Activated T-helper 2 cell treated with anti-CD3 and anti-CD28 coated beads, Interferon-gamma antibody, Interleukin-2, Interleukin-4, amounts not matched to agents 10 μg/mL and 5 μg/mL and 100 μg/mL, durations not matched to agents 14 hours and 24 hours and 36 hours (primary cell): ENCODE results near the gene KIF16B. TPM values are rescaled to one million over a fixed set of nuclear protein-coding genes. Genes with fewer than 3 reads are reported as not detected.
"Not testable (repeated sequence)": the region's sequence is repeated elsewhere in the genome, so short reads cannot be mapped to it uniquely, and the experiment has no call there.

Source experiments
- DNase-seq: peaks from one replicate; pipeline ENCODE4 v3.0.0; 2021; ENCODE audit warnings: low spot score
- H3K27ac Mint-ChIP-seq: one replicate; pipeline ENCODE4 v1.8.0; 2021; ENCODE audit warnings: mixed read lengths
- H3K27me3 Mint-ChIP-seq: one replicate; pipeline ENCODE4 v1.8.0; 2021; ENCODE audit warnings: low read depth, mixed read lengths
- H3K36me3 Mint-ChIP-seq: one replicate; pipeline ENCODE4 v1.8.0; 2021; ENCODE audit warnings: low read depth, mixed read lengths
- H3K4me1 Mint-ChIP-seq: one replicate; pipeline ENCODE4 v1.8.0; 2021; ENCODE audit warnings: low read depth, mixed read lengths
- H3K4me3 Mint-ChIP-seq: one replicate; pipeline ENCODE4 v1.8.0; 2021; ENCODE audit warnings: low read depth, mild to moderate bottlenecking, moderate library complexity, mixed read lengths
- H3K9me3 Mint-ChIP-seq: one replicate; pipeline ENCODE4 v1.8.0; 2021; ENCODE audit warnings: mixed read lengths
- intact Hi-C: fragments of 100-400 bp; cut with micrococcal nuclease; formaldehyde crosslinking; loops from one replicate; pipeline ENCODE4 v1.15.1; 2023
- total RNA-seq: library from RNA; stranded (reverse); gene quantifications from 2 replicates; pipeline ENCODE4 v1.2.3, GENCODE V29; 2022

The KIF16B gene
- total RNA-seq, 1 donor from 2014 or later, result 6.8 TPM

GRCh38 chr20:16539280-16540021, 33.8 kb downstream of the KIF16B start:
- no peak overlapping the region for H3K27ac Mint-ChIP-seq
- intact Hi-C loops, result no loop called here
- DNase-seq, result no peak
- no peaks in the 10 kb centered on the region for H3K9me3 Mint-ChIP-seq
- peaks cover 4% of the 10 kb centered on the region for H3K4me1 Mint-ChIP-seq
- H3K36me3 Mint-ChIP-seq, result no peaks in the 10 kb centered on the region
- no peaks in the 10 kb centered on the region for H3K27me3 Mint-ChIP-seq
- H3K4me3 Mint-ChIP-seq, result no peak overlapping the region

GRCh38 chr20:16538779-16539178, 34.5 kb downstream of the KIF16B start:
- no peaks in the 10 kb centered on the region for H3K9me3 Mint-ChIP-seq
- no peak for DNase-seq
- no peaks in the 10 kb centered on the region for H3K27me3 Mint-ChIP-seq
- H3K27ac Mint-ChIP-seq, result no peak overlapping the region
- H3K36me3 Mint-ChIP-seq, result no peaks in the 10 kb centered on the region
- H3K4me1 Mint-ChIP-seq, result peaks cover 4% of the 10 kb centered on the region
- H3K4me3 Mint-ChIP-seq, result no peak overlapping the region
- intact Hi-C loops, result no loop called here

GRCh38 chr20:16537918-16538317, 35.3 kb downstream of the KIF16B start:
- Mint-ChIP-seq H3K27me3 (no peaks in the 10 kb centered on the region), H3K9me3 (no peaks in the 10 kb centered on the region), H3K27ac (no peak overlapping the region), H3K36me3 (no peaks in the 10 kb centered on the region), H3K4me3 (no peak overlapping the region), H3K4me1 (peaks cover 4% of the 10 kb centered on the region)
- DNase-seq, result no peak
- intact Hi-C loops, result no loop called here

GRCh38 chr20:16537025-16537665, 36.1 kb downstream of the KIF16B start:
- Mint-ChIP-seq H3K27me3 (no peaks in the 10 kb centered on the region), H3K9me3 (no peaks in the 10 kb centered on the region), H3K36me3 (no peaks in the 10 kb centered on the region), H3K4me3 (no peak overlapping the region), H3K4me1 (peaks cover 4% of the 10 kb centered on the region), H3K27ac (no peak overlapping the region)
- intact Hi-C loops, result no loop called here
- DNase-seq, result no peak

DNA sequence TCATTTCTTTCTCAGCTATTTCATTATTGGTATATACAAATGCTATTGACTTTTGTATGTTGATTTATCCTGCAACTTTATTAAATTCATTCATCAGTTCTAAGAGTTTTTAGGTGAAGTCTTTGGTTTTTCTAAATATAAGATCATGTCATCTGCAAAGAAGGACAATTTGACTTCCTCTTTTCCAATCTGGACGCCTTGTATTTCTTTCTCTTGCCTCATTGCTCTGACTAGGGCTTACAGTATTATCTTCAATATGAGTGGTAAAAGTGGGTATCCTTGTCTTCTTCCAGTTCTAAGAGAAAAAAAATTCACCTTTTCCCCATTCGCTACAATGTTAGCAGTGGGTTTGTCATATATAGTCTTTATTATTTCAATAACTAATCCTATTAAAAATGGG, 38.0 kb downstream of the KIF16B start:
- no peak overlapping the region for H3K4me3 Mint-ChIP-seq
- peaks cover 4% of the 10 kb centered on the region for H3K4me1 Mint-ChIP-seq
- no peaks in the 10 kb centered on the region for H3K9me3 Mint-ChIP-seq
- no peak overlapping the region for H3K27ac Mint-ChIP-seq
- H3K27me3 Mint-ChIP-seq, result no peaks in the 10 kb centered on the region
- intact Hi-C loops, result no loop called here
- DNase-seq, result no peak
- H3K36me3 Mint-ChIP-seq, result no peaks in the 10 kb centered on the region

DNA sequence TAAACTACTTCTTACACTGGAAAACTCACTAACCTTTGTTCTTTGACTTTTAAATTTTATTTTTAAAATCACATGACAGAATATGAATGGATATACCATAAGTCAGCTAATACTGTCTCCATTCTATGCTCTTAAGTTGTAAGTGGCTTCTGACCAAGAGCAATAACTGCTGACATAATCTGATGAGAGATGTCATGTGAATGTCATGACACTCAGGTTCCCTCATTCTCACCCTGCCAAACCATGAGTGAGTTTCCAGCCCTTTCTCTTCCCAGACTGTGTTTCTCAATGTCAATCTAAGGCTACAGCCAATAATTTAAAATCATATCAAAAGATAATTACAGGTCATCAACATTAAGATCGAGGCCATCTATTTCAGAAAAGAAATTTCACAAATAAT, 39.7 kb downstream of the KIF16B start:
- Mint-ChIP-seq H3K27me3 (no peaks in the 10 kb centered on the region), H3K4me1 (no peaks in the 10 kb centered on the region), H3K27ac (no peak overlapping the region), H3K36me3 (no peaks in the 10 kb centered on the region), H3K4me3 (no peak overlapping the region), H3K9me3 (no peaks in the 10 kb centered on the region)
- DNase-seq, result no peak
- intact Hi-C loops, result no loop called here

DNA sequence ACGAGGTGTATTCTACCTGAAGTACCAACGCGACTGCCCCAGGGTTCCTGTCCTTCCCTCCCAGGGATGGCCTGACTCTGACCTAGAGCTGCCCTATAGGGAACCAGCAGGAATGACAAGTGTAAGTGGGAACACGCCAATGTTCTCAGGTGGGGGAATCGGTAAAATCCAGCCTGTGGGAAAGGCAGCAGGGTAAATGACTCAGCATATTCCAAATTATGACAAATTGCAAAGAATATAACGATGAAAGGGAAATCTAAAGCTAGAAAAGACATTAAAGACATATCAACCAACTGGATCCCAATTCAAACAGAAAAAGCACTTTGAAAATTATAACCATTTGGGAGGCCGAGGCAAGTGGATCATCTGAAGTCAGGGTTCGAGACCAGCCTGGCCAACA, 41.8 kb downstream of the KIF16B start:
- peaks cover 3% of the 10 kb centered on the region for H3K36me3 Mint-ChIP-seq
- DNase-seq, result no peak
- no peaks in the 10 kb centered on the region for H3K27me3 Mint-ChIP-seq
- H3K9me3 Mint-ChIP-seq, result no peaks in the 10 kb centered on the region
- H3K27ac Mint-ChIP-seq, result no peak overlapping the region
- no peaks in the 10 kb centered on the region for H3K4me1 Mint-ChIP-seq
- no peak overlapping the region for H3K4me3 Mint-ChIP-seq
- intact Hi-C loops, result no loop called here

- Mint-ChIP-seq H3K27me3 (no peaks in the 10 kb centered on the region), H3K9me3 (no peaks in the 10 kb centered on the region), H3K4me3 (no peak overlapping the region), H3K36me3 (peaks cover 10% of the 10 kb centered on the region), H3K27ac (no peak overlapping the region), H3K4me1 (no peaks in the 10 kb centered on the region)
- no peak for DNase-seq
- intact Hi-C loops, result no loop called here
Observed at GRCh38 chr20:16530201-16530681, 43.0 kb downstream of the KIF16B start.

- no peak overlapping the region for H3K4me3 Mint-ChIP-seq
- no peaks in the 10 kb centered on the region for H3K27me3 Mint-ChIP-seq
- no peak for DNase-seq
- intact Hi-C loops, result no loop called here
- no peak overlapping the region for H3K27ac Mint-ChIP-seq
- peaks cover 16% of the 10 kb centered on the region for H3K36me3 Mint-ChIP-seq
- no peaks in the 10 kb centered on the region for H3K4me1 Mint-ChIP-seq
- no peaks in the 10 kb centered on the region for H3K9me3 Mint-ChIP-seq
Observed at GRCh38 chr20:16528078-16528477, 45.2 kb downstream of the KIF16B start.

DNA sequence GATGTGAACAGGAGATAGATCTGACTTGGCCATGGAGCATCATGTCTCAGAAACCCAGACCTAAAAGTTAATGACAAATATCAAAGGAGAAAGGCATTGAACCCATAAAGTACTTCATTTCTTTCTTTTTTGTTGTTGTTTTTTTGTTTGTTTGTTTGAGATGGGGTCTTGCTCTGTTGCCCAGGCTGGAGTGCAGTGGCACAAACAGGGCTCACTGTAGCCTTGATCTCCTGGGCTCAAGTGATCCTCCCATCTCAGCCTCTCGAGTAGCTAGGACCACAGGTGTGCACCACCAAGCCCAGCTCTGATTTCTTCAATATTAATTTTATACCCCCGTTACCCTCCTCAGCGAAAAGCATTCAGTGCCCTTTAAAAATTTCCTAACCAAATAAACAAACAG, 45.8 kb downstream of the KIF16B start:
- H3K36me3 Mint-ChIP-seq, result peaks cover 16% of the 10 kb centered on the region
- H3K9me3 Mint-ChIP-seq, result no peaks in the 10 kb centered on the region
- H3K4me3 Mint-ChIP-seq, result no peak overlapping the region
- no peaks in the 10 kb centered on the region for H3K4me1 Mint-ChIP-seq
- H3K27ac Mint-ChIP-seq, result no peak overlapping the region
- H3K27me3 Mint-ChIP-seq, result no peaks in the 10 kb centered on the region
- intact Hi-C loops, result no loop called here
- DNase-seq, result no peak

DNA sequence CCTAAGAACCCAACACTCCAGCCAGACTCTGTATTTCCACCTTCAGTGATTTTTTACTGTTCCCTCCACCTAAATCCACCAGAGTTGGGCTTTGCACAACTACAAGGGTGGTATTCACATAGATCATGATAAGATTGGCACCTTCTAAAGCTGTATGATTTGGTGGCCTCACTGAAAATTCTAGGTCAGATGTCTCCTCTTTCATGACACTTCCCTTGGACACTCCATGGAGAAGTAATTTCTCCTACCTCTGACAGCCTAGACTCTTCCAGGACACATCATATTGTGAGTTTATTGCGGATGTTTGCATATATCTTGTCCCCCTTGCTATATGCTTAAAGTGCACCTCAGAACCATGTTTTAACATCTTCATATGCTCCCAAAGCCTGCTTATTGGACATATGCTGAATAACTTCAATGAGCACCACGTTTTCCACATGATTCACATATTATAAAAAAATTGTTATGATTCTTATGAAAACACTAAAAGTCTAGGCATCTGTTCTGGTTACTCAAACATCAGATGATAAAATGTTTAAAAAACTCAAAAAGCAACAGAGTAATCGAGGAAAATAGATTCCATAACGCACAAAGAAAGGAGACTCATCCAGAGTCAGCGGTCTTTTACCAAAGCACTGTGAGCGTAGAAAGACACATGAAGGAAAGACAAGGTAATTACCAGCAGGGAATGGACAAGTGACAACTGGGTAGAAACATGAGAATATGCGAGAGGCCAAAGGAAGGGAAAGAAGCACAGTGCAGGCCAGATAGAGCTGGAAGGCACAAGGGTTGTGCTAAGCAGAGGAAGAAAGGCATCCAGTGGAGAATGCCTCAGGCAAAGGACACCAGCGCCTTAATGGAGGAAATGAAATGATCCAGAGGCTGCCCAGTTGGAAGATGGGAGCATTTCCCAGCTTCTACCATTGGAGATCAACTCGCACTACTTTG, 46.5 kb downstream of the KIF16B start:
- H3K27ac Mint-ChIP-seq, result no peak overlapping the region
- H3K4me3 Mint-ChIP-seq, result no peak overlapping the region
- H3K9me3 Mint-ChIP-seq, result no peaks in the 10 kb centered on the region
- H3K27me3 Mint-ChIP-seq, result no peaks in the 10 kb centered on the region
- no peaks in the 10 kb centered on the region for H3K4me1 Mint-ChIP-seq
- intact Hi-C loops, result no loop called here
- peaks cover 16% of the 10 kb centered on the region for H3K36me3 Mint-ChIP-seq
- no peak for DNase-seq

DNA sequence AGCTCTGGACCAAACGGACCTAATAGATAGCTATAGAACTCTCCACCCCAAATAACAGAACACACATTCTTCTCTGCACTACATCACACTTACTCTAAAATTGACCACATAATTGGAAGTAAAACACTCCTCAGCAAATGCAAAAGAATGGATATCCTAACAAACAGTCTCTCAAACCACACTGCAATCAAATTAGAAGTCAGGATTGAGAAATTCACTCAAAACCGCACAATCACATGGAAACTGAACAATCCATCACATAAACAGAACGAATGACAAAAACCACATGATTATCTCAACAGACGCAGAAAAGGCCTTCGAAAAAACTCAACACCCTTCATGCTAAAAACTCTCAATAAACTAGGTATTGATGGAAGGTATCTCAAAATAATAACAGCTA, 50.6 kb downstream of the KIF16B start:
- peaks cover 16% of the 10 kb centered on the region for H3K36me3 Mint-ChIP-seq
- H3K27me3 Mint-ChIP-seq, H3K4me1 Mint-ChIP-seq, DNase-seq, H3K9me3 Mint-ChIP-seq, intact Hi-C loops, H3K4me3 Mint-ChIP-seq, H3K27ac Mint-ChIP-seq: not testable (repeated sequence)

GRCh38 chr20:16520154-16520553, 53.1 kb downstream of the KIF16B start:
- Mint-ChIP-seq H3K4me1 (peaks cover 2% of the 10 kb centered on the region), H3K27me3 (no peaks in the 10 kb centered on the region), H3K27ac (no peak overlapping the region), H3K9me3 (no peaks in the 10 kb centered on the region), H3K4me3 (no peak overlapping the region), H3K36me3 (peaks cover 6% of the 10 kb centered on the region)
- intact Hi-C loops, result no loop called here
- DNase-seq, result no peak
